Kidney (tissue), 14 donors: ENCODE data around the gene NTRK3. TPM values are rescaled to one million over a fixed set of nuclear protein-coding genes. Genes with fewer than 3 reads are reported as not detected.

ENCODE experiments used
- DNase-seq, 5 donors: peaks; one replicate each; pipeline ENCODE4 v3.0.0-alpha.2; 2013 to 2020
- FAIRE-seq: peaks from 2 replicates; lab custom pipeline; 2012; peaks lifted over from hg19 to GRCh38; lab: Jason Lieb, UNC
- H3K27ac ChIP-seq, 2 donors: one replicate each; pipeline ENCODE4 v1.7.0; 2013; ENCODE audit warnings: low read depth in 2 of 2, low read length in 2 of 2, inconsistent platforms in 1 of 2
- H3K27me3 ChIP-seq: one replicate; pipeline ENCODE4 v1.7.1; 2013; ENCODE audit warnings: low read length, inconsistent platforms; ENCODE audit not compliant: control insufficient read depth, insufficient read depth
- H3K36me3 ChIP-seq, 3 donors: one replicate each; pipeline versions ENCODE4 v1.7.0 to v1.7.1; 2013; ENCODE audit warnings: low read length in 3 of 3, control low read depth in 1 of 3, inconsistent platforms in 1 of 3; ENCODE audit not compliant: insufficient read depth in 3 of 3, control insufficient read depth in 2 of 3
- H3K4me1 ChIP-seq, 3 donors: one replicate each; pipeline versions ENCODE4 v1.7.0 to v1.7.1; 2013; ENCODE audit warnings: low read length in 3 of 3, inconsistent platforms in 1 of 3, low read depth in 1 of 3; ENCODE audit not compliant: control insufficient read depth in 2 of 3, insufficient read depth in 2 of 3
- H3K4me3 ChIP-seq, 3 donors: one replicate each; pipeline versions ENCODE4 v1.7.0 to v1.8.1; 2013; ENCODE audit warnings: low read length in 3 of 3, control low read depth in 1 of 3, inconsistent platforms in 1 of 3
- H3K9ac ChIP-seq, 3 donors: one replicate each; pipeline versions ENCODE4 v1.7.0 to v1.7.1; 2013; ENCODE audit warnings: low read length in 3 of 3, control low read depth in 1 of 3, inconsistent platforms in 1 of 3
- H3K9me3 ChIP-seq, 3 donors: one replicate each; pipeline versions ENCODE4 v1.7.0 to v1.7.1; 2013; ENCODE audit warnings: low read length in 3 of 3, control low read depth in 1 of 3, inconsistent platforms in 1 of 3; ENCODE audit not compliant: control insufficient read depth in 2 of 3, insufficient read depth in 1 of 3
- CTCF ChIP-seq: IDR thresholded peaks from 3 replicates; pipeline ENCODE4 v1.5.1; 2012; ENCODE audit warnings: mild to moderate bottlenecking, moderate library complexity, borderline replicate concordance; ENCODE audit not compliant: insufficient read depth; ENCODE audit errors: extremely low read depth
- intact Hi-C: fragments of 100-400 bp; cut with DNase I; formaldehyde crosslinking; loops from one replicate; pipeline ENCODE4 v1.11.1; 2022
- polyA plus RNA-seq: library from polyadenylated mRNA; stranded (reverse); fragments of 350-450 nt; fragmentation: Illumina TruSeq; extraction: RNeasy Lipid Tissue Mini Kit (QIAGEN cat#74804); gene quantifications from one replicate; pipeline ENCODE4 v1.2.3, GENCODE V29; 2014; ENCODE audit warnings: low read depth, low replicate concordance; ENCODE audit not compliant: insufficient read depth
- total RNA-seq: library from RNA; stranded (reverse); fragmentation: NEBNext Ultra II Directional; extraction: Animal tissue kit (Norgen Biotek cat#: 25700); gene quantifications from one replicate; pipeline ENCODE4 v1.2.1, GENCODE V29; 2021
- donor health status: control.
- donor health status: control.
- donor health status: control.
- donor health status: control.
- donor health status: control.
- donor health status: DM: yes; HTN: yes; CAD: no.
- donor health status: Normal renal cell carcinoma (clear cell type).

NTRK3 gene
- total and polyA plus RNA-seq, 2 donors from 2014 or later = 8.9 to 25.5 TPM

- H3K4me1 ChIP-seq = no peaks in the 10 kb centered on the region
- no peaks in the 10 kb centered on the region for H3K27me3 ChIP-seq
- H3K9me3 ChIP-seq = no peaks in the 10 kb centered on the region
- DNase-seq = peak in 1 of 5 donors; percentile 2
- intact Hi-C loops = no loop called here
- TF ChIP-seq CTCF = no peak
- no peak overlapping the region for H3K9ac ChIP-seq
- H3K4me3 ChIP-seq = no peak overlapping the region
- no peaks in the 10 kb centered on the region for H3K36me3 ChIP-seq
- FAIRE-seq = no peak
- H3K27ac ChIP-seq = no peak overlapping the region
These were observed 250.4 kb downstream of the NTRK3 start for GRCh38 chr15:88006146-88006545.

- H3K9ac ChIP-seq = no peak overlapping the region
- DNase-seq (no peak), FAIRE-seq (no peak)
- H3K27ac ChIP-seq = no peak overlapping the region
- intact Hi-C loops = no loop called here
- H3K4me1 ChIP-seq = no peaks in the 10 kb centered on the region
- no peak overlapping the region for H3K4me3 ChIP-seq
- H3K9me3 ChIP-seq = no peaks in the 10 kb centered on the region
- H3K27me3 ChIP-seq = no peaks in the 10 kb centered on the region
- no peak for TF ChIP-seq CTCF
- no peaks in the 10 kb centered on the region for H3K36me3 ChIP-seq
These were observed 252.1 kb downstream of the NTRK3 start for GRCh38 chr15:88004399-88004798.

- no peaks in the 10 kb centered on the region for H3K4me1 ChIP-seq
- DNase-seq (no peak), FAIRE-seq (no peak)
- intact Hi-C loops = no loop called here
- no peak overlapping the region for H3K9ac ChIP-seq
- H3K27ac ChIP-seq = no peak overlapping the region
- no peaks in the 10 kb centered on the region for H3K9me3 ChIP-seq
- H3K36me3 ChIP-seq = no peaks in the 10 kb centered on the region
- no peak for TF ChIP-seq CTCF
- no peak overlapping the region for H3K4me3 ChIP-seq
- no peaks in the 10 kb centered on the region for H3K27me3 ChIP-seq
These were observed 252.8 kb downstream of the NTRK3 start for GRCh38 chr15:88003541-88004327.
